Activated B cell treated with CpG ODN at 0.5 μM for 24 hours (primary cell): Measurements from ENCODE around the gene ZNF492. TPM values are rescaled to one million over a fixed set of nuclear protein-coding genes. Genes with fewer than 3 reads are reported as not detected.

Experiments used
- ATAC-seq: fragments of 200-7000 bp; cut with Tn5 transposase; one replicate; pipeline ENCODE4 v1.10.0; 2021; ENCODE audit warnings: low read depth, mild to moderate bottlenecking, moderate library complexity
- CTCF ChIA-PET: fragments of 350-600 bp; sonication (Branson Sonifier 250); formaldehyde crosslinking; loops from one replicate; lab custom pipeline; 2021; ENCODE audit warnings: antibody characterized with exemption; lab: Charles Lee
- POLR2A ChIA-PET: fragments of 350-600 bp; sonication (Branson Sonifier 250); formaldehyde crosslinking; loops from one replicate; lab custom pipeline; 2021; ENCODE audit warnings: antibody characterized with exemption; lab: Charles Lee
- DNase-seq: peaks from one replicate; pipeline ENCODE4 v3.0.0; 2022
- H3K27ac Mint-ChIP-seq: one replicate; pipeline ENCODE4 v1.8.0; 2020; ENCODE audit warnings: mixed read lengths
- H3K27me3 Mint-ChIP-seq: one replicate; pipeline ENCODE4 v1.8.0; 2021; ENCODE audit warnings: mixed read lengths
- H3K36me3 Mint-ChIP-seq: one replicate; pipeline ENCODE4 v1.8.0; 2021; ENCODE audit warnings: low read depth, mixed read lengths
- H3K4me1 Mint-ChIP-seq: one replicate; pipeline ENCODE4 v1.8.0; 2021; ENCODE audit warnings: mixed read lengths
- H3K4me3 Mint-ChIP-seq: one replicate; pipeline ENCODE4 v1.8.0; 2020; ENCODE audit warnings: mild to moderate bottlenecking, mixed read lengths
- H3K9me3 Mint-ChIP-seq: one replicate; pipeline ENCODE4 v1.8.0; 2020; ENCODE audit warnings: mixed read lengths
- intact Hi-C: fragments of 100-400 bp; cut with micrococcal nuclease; formaldehyde crosslinking; loops from one replicate; pipeline ENCODE4 v1.15.1; 2024
- total RNA-seq: library from RNA; stranded (reverse); gene quantifications from 2 replicates; pipeline ENCODE4 v1.2.3, GENCODE V29; 2022
- TF ChIP-seq, protein P1 (sequence below): fragments of 200-600 bp; IDR thresholded peaks from one replicate; pipeline ENCODE4 v1.8.0; 2022; ENCODE audit warnings: antibody characterized with exemption, mild to moderate bottlenecking

ZNF492 gene
- total RNA-seq, 1 donor from 2014 or later, result 1.2 TPM

DNA sequence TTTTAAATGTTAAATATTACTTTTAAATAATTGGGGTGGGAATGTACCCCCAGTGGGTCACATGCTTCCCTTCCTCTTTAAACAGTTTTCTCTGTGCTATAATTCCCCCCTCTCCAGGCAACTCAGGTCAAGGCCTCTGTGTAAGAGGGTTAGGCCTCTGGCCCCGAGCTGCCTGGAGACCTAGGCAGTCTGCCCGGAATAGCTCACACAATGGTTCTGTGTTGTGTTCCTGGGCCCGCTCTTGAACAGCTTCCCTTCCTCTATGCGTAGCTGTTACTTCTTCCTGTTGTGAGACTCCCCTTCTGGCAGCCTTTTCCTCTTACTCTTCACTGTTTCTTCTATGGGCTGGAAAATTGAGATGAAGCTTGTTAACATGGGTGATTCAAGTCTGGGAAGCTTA is 14.8 kb upstream of the ZNF492 start:
- ChIA-PET POLR2A (no interaction called here), CTCF (no interaction called here)
- intact Hi-C loops, result no loop called here
- TF ChIP-seq, protein P1, sequence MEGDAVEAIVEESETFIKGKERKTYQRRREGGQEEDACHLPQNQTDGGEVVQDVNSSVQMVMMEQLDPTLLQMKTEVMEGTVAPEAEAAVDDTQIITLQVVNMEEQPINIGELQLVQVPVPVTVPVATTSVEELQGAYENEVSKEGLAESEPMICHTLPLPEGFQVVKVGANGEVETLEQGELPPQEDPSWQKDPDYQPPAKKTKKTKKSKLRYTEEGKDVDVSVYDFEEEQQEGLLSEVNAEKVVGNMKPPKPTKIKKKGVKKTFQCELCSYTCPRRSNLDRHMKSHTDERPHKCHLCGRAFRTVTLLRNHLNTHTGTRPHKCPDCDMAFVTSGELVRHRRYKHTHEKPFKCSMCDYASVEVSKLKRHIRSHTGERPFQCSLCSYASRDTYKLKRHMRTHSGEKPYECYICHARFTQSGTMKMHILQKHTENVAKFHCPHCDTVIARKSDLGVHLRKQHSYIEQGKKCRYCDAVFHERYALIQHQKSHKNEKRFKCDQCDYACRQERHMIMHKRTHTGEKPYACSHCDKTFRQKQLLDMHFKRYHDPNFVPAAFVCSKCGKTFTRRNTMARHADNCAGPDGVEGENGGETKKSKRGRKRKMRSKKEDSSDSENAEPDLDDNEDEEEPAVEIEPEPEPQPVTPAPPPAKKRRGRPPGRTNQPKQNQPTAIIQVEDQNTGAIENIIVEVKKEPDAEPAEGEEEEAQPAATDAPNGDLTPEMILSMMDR, result no peak
- ATAC-seq (no peak), DNase-seq (no peak)
- H3K4me3 Mint-ChIP-seq, result no peak overlapping the region
- H3K4me1 Mint-ChIP-seq, result no peaks in the 10 kb centered on the region
- no peaks in the 10 kb centered on the region for H3K36me3 Mint-ChIP-seq
- peaks cover 5% of the 10 kb centered on the region for H3K27me3 Mint-ChIP-seq
- H3K27ac Mint-ChIP-seq, result no peak overlapping the region
- no peaks in the 10 kb centered on the region for H3K9me3 Mint-ChIP-seq

DNA sequence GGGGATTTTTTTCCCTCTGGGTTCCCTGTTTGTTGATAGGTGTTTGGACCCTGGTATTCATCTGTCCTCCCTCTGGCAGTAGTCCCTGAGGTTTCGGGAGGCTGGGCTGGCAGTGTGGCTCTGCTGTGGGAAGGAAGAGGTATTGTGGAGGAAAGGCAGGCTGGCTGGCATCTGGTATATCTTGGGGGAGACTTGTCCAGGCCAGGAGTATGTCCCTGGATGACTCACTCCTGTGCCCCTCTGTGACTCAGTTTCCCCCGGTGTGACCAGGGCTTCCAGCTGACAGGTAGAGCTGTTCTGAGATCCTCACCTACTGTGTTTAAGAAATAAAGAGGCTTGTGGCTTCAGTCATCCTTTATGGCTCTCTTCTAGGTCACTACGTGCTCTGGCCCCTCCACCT is 14.2 kb upstream of the ZNF492 start:
- Mint-ChIP-seq H3K27me3 (peaks cover 5% of the 10 kb centered on the region), H3K36me3 (no peaks in the 10 kb centered on the region), H3K9me3 (no peaks in the 10 kb centered on the region), H3K4me3 (no peak overlapping the region), H3K4me1 (no peaks in the 10 kb centered on the region), H3K27ac (no peak overlapping the region)
- ATAC-seq (no peak), DNase-seq (no peak)
- TF ChIP-seq, protein P1, result no peak
- intact Hi-C loops, result no loop called here
- ChIA-PET POLR2A (no interaction called here), CTCF (no interaction called here)

DNA sequence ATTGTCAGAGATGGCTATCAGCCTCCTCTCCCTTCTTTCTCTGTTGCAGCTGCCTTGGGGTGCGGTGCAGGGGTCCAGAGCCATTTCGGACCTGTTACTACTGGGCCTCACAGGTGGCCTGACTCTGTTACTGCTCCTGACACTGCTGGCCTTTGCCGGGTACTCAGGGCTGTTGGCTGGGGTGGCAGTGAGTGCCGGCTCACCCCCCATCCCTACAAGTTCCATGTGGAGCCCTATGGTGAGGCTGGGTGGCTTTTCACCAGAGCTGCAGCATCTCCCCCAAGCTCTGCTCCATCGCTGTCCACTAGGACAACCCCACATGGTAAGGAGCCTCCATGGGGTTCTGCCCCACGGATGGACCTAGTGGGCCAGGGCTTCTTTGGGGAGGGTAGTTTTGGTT is 13.7 kb upstream of the ZNF492 start:
- no peak for ATAC-seq
- intact Hi-C loops, result no loop called here
- no peak overlapping the region for H3K27ac Mint-ChIP-seq
- TF ChIP-seq, protein P1, result no peak
- DNase-seq, result no peak
- H3K4me1 Mint-ChIP-seq, result no peaks in the 10 kb centered on the region
- ChIA-PET POLR2A (no interaction called here), CTCF (no interaction called here)
- H3K36me3 Mint-ChIP-seq, result no peaks in the 10 kb centered on the region
- H3K4me3 Mint-ChIP-seq, result no peak overlapping the region
- H3K27me3 Mint-ChIP-seq, result peaks cover 5% of the 10 kb centered on the region
- H3K9me3 Mint-ChIP-seq, result no peaks in the 10 kb centered on the region

DNA sequence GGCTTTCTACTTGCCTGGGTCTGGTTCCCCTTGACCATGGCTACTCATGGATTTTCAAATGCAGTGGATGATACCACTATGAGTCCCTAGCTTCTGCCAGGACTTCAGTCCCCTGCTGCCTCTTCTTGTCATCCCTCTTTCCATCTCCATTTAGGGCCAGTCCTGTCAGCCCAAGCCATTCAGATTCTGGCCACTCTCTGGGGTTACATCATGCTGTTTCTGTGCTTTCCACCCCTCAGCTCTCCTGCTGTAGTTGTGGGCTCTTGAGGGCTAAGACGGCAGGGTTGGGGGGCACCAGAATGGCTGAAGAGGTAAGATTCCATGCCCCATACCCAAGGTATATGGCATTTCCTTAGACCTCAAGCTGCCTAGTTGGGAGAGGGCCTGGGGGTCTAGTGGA is 13.2 kb upstream of the ZNF492 start:
- Mint-ChIP-seq H3K9me3 (no peaks in the 10 kb centered on the region), H3K4me1 (no peaks in the 10 kb centered on the region), H3K36me3 (no peaks in the 10 kb centered on the region), H3K27me3 (peaks cover 5% of the 10 kb centered on the region), H3K27ac (no peak overlapping the region), H3K4me3 (no peak overlapping the region)
- DNase-seq (no peak), ATAC-seq (no peak)
- CTCF ChIA-PET, result no interaction called here
- TF ChIP-seq, protein P1, result no peak
- POLR2A ChIA-PET, result no interaction called here
- intact Hi-C loops, result no loop called here

DNA sequence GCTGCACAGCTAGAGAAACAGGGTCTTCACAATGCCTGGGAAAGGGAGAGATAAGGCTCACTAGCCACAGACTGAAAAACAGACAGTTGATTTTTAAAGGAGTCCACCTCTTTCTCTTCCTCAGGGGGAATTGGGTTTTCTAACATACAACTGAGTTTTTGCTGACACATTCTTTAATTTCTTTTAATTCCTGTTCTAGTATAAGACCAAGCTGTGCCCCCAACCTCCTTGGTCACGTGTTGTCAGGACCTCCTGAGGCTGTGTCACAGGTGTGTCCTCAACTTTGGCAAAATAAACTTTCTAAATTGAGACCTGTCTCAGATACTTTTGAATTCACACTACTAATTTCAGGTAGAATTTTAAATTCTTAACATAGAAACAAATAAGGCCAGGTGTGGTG is 12.1 kb upstream of the ZNF492 start:
- intact Hi-C loops, result no loop called here
- H3K27ac Mint-ChIP-seq, result no peak overlapping the region

More for the DNA sequence above, 12.1 kb upstream of the ZNF492 start:
- no peaks in the 10 kb centered on the region for H3K4me1 Mint-ChIP-seq
- ATAC-seq (no peak), DNase-seq (no peak)
- CTCF ChIA-PET, result no interaction called here
- H3K36me3 Mint-ChIP-seq, result no peaks in the 10 kb centered on the region
- peaks cover 5% of the 10 kb centered on the region for H3K27me3 Mint-ChIP-seq
- POLR2A ChIA-PET, result no interaction called here
- no peak overlapping the region for H3K4me3 Mint-ChIP-seq
- H3K9me3 Mint-ChIP-seq, result peaks cover 2% of the 10 kb centered on the region
- TF ChIP-seq, protein P1, result no peak
